ENCODE measurements around the gene ZFAND6. TPM values are rescaled to one million over a fixed set of nuclear protein-coding genes. Genes with fewer than 3 reads are reported as not detected.

ZFAND6 gene
- total and polyA plus RNA-seq, 10 of the 15 experiments (the other 5 are each of a cell fraction or from before 2014, with no cell fraction given): 78.9 to 179 (median 135) TPM

DNA sequence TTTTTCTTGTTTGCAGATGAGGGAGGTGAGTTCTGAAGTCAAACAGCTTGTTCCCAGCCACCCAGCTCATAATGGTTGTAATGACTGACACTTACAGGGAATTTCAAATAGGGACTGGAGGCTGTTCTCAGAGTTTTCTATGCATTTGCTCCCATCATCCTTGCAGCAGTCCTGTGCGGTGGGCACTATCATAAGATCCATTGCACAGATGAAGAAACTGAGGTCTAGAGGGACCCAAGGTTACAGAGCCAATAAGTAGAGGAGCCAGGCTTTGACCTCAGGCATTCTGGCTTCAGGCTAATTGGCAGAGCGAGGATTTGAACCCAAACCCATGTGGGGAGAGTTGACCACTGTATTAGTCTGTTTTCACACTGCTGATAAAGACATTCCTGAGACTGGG lies 125.7 kb downstream of the ZFAND6 start (continued):
- no peak for TF ChIP-seq SKIL (IDR thresholded peaks at IDR 0.05; ENCODE audit: low read depth, poor library complexity, severe bottlenecking)
- TF ChIP-seq SPI1 (IDR thresholded peaks at IDR 0.05; ENCODE audit: borderline replicate concordance, insufficient read depth, low read depth, low read length): no peak
- no peak for TF ChIP-seq ZNF622 (IDR thresholded peaks at IDR 0.05)
- TF ChIP-seq ETV6 (conservative IDR thresholded peaks at IDR 0.05 in 1 of 2, IDR thresholded peaks at IDR 0.05 in 1 of 2; ENCODE audit: borderline replicate concordance in 1 of 2, low read depth in 1 of 2): no peak

GRCh38 chr15:80186066-80186465 lies 126.6 kb downstream of the ZFAND6 start:
- ChIA-PET SMC1A (ENCODE audit: uncharacterized antibody, unreplicated experiment) (no interaction called here), CTCF (interaction anchor here (1.3 kb wide), 1 partner anchor 805 kb away, joined by 3 read pairs; no protein-coding TSS in a partner anchor)
- no peak for ATAC-seq

More at GRCh38 chr15:80186066-80186465, 126.6 kb downstream of the ZFAND6 start:
- Histone ChIP-seq H3K4me3 (no peak overlapping the region), H3K27me3 (replicated peaks in 1 of 2; ENCODE audit: control insufficient read depth in 2 of 2, insufficient read depth in 2 of 2, low read length in 1 of 2) (no peaks in the 10 kb centered on the region), H2AFZ (ENCODE audit: control insufficient read depth, low read depth, low read length) (no peak overlapping the region), H3K9me3 (replicated peaks; ENCODE audit: control insufficient read depth, insufficient read depth, low read length) (no peaks in the 10 kb centered on the region), H3K9ac (ENCODE audit: control insufficient read depth, insufficient read depth, low read length) (no peak overlapping the region), H3K4me1 (ENCODE audit: control insufficient read depth, insufficient read depth, low read length) (no peaks in the 10 kb centered on the region), H3K79me2 (ENCODE audit: control insufficient read depth, insufficient read depth, low read length) (no peaks in the 10 kb centered on the region), H3K4me2 (ENCODE audit: control insufficient read depth, insufficient read depth) (no peak overlapping the region), H3K36me3 (ENCODE audit: control insufficient read depth in 2 of 2, insufficient read depth in 2 of 2, low read length in 1 of 2) (peaks cover 3 to 8% of the 10 kb centered on the region in 2 experiments), H3K27ac (ENCODE audit: control insufficient read depth, insufficient read depth) (no peak overlapping the region), H4K20me1 (ENCODE audit: control insufficient read depth, insufficient read depth) (no peaks in the 10 kb centered on the region)
- RAD21 ChIA-PET (ENCODE audit: unreplicated experiment): no interaction called here
- no peak for FAIRE-seq
- 97% methylated on average over 7 of the region's 7 CpGs for WGBS (ENCODE audit: insufficient coverage, insufficient replicate concordance, low lambda C conversion rate, missing lambda C conversion rate)
- intact Hi-C loops (cut with micrococcal nuclease; ENCODE audit: unreplicated experiment): no loop called here
- DNase-seq (ENCODE audit: low read depth, low spot score): no peak
- POLR2A ChIA-PET: no interaction called here
- in situ Hi-C loops (cut with MboI): no loop called here
- no TSS peak for BruUV-seq (replicated peaks)
- no peak for TF ChIP-seq SMAD5 (IDR thresholded peaks at IDR 0.05; ENCODE audit: low read depth)
- no peak for TF ChIP-seq SUZ12 (IDR thresholded peaks at IDR 0.05; ENCODE audit: unreplicated experiment)
- no peak for TF ChIP-seq MEF2B (IDR thresholded peaks at IDR 0.05; ENCODE audit: partially characterized antibody, poor library complexity, severe bottlenecking)
- no peak for TF ChIP-seq RUNX3 (IDR thresholded peaks at IDR 0.05; ENCODE audit: low read length)

Measured in GM12878 (cell line).